Effector memory CD4-positive, alpha-beta T cell (primary cell): ENCODE measurements around the gene COQ10B.

Source experiments
- DNase-seq, 3 donors: peaks; one replicate each; pipeline ENCODE4 v3.0.0-alpha.2; 2020
- H3K27ac ChIP-seq: 2 replicates; pipeline ENCODE4 v1.7.0; 2013; ENCODE audit warnings: mild to moderate bottlenecking, low read length, moderate library complexity; ENCODE audit not compliant: insufficient read depth, poor library complexity, severe bottlenecking
- H3K27me3 ChIP-seq: replicated peaks from 2 replicates; pipeline ENCODE4 v1.7.0; 2013; ENCODE audit warnings: mild to moderate bottlenecking, low read length; ENCODE audit not compliant: insufficient read depth, control insufficient read depth, poor library complexity, severe bottlenecking
- H3K36me3 ChIP-seq: 2 replicates; pipeline ENCODE4 v1.7.0; 2013; ENCODE audit warnings: mild to moderate bottlenecking, low read length, moderate library complexity; ENCODE audit not compliant: control insufficient read depth, insufficient read depth
- H3K4me1 ChIP-seq: 2 replicates; pipeline ENCODE4 v1.7.0; 2013; ENCODE audit warnings: low read length, mild to moderate bottlenecking; ENCODE audit not compliant: control insufficient read depth, insufficient read depth, poor library complexity, severe bottlenecking
- H3K4me3 ChIP-seq: 2 replicates; pipeline ENCODE4 v1.7.0; 2013; ENCODE audit warnings: low read length, low read depth, mild to moderate bottlenecking; ENCODE audit not compliant: insufficient read depth, poor library complexity, severe bottlenecking
- H3K9me3 ChIP-seq: 2 replicates; pipeline ENCODE4 v1.7.0; 2013; ENCODE audit warnings: mild to moderate bottlenecking, low read length, moderate library complexity; ENCODE audit not compliant: control insufficient read depth

Gene COQ10B

DNA sequence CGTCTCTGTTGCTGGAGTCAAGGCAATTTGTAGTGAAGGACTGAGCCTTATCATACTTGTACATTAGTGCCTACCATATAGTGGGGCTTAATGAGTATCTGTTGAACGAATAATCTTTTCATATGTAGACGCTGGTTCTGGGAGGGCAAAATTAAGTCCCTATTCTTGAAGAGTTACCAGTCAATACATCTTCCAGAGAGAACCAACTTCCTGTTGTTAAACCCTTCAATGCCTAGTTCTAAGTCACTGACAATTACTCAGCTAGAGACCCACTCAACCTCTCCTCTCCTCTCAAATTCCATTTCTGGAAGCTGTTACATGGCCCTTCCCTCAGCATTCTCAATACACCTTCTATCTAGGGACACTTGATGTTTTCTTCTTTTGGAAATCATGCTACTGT is 61.4 kb downstream of the COQ10B start:
- Histone ChIP-seq H3K27ac (peak overlapping the region; percentile 86), H3K4me1 (peaks cover 12% of the 10 kb centered on the region), H3K9me3 (no peaks in the 10 kb centered on the region), H3K36me3 (no peaks in the 10 kb centered on the region), H3K4me3 (peak overlapping the region; percentile 68), H3K27me3 (no peaks in the 10 kb centered on the region)
- DNase-seq: no peak

DNA sequence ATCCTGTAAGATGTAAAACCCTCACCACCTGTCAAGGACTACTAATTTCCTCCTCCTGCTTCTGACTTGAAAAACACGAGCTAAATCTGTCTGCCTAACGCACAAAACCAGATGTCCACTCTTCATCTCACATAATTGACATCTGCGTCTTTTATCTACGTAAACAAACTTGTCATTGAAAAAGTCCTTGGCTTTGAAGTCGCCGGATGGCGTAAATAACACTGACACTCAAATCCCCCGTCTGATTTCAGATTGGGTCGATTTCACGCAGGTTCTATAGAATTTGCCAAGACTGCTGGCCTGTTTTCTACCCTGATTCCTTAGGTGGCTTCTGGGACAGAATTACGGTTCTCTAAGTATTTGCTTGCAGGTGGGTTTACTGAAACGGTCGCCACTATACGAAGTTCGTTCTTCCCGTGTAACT is 62.0 kb downstream of the COQ10B start:
- Histone ChIP-seq H3K36me3 (no peaks in the 10 kb centered on the region), H3K4me1 (peaks cover 12% of the 10 kb centered on the region), H3K27me3 (no peaks in the 10 kb centered on the region), H3K9me3 (no peaks in the 10 kb centered on the region), H3K27ac (peak overlapping the region; percentile 86), H3K4me3 (peak overlapping the region; percentile 68)
- DNase-seq: peak in 1 of 3 donors; percentile 39

GRCh38 chr2:197515739-197516392 is 62.5 kb downstream of the COQ10B start, which contains the start of gene MOB4:
Gene MOB4, plus strand, starts transcription at chr2:197516066. Its CDS starts 21 bp downstream, at chr2:197516087.
- peak; percentile 88 to 92 (median 92) for DNase-seq
- Histone ChIP-seq H3K4me1 (peaks cover 12% of the 10 kb centered on the region), H3K4me3 (peak within 1 kb of the TSS; percentile 68), H3K36me3 (peaks cover 2% of the 10 kb centered on the region), H3K27me3 (no peaks in the 10 kb centered on the region), H3K27ac (peak within 1 kb of the TSS; percentile 86), H3K9me3 (no peaks in the 10 kb centered on the region)

GRCh38 chr2:197516393-197516761 is 63.0 kb downstream of the COQ10B start:
- H3K27me3 ChIP-seq: no peaks in the 10 kb centered on the region
- peak in 1 of 3 donors; percentile 25 for DNase-seq
- peak overlapping the region; percentile 68 for H3K4me3 ChIP-seq
- H3K36me3 ChIP-seq: peaks cover 2% of the 10 kb centered on the region
- H3K27ac ChIP-seq: peak overlapping the region; percentile 86
- no peaks in the 10 kb centered on the region for H3K9me3 ChIP-seq
- H3K4me1 ChIP-seq: peaks cover 12% of the 10 kb centered on the region

DNA sequence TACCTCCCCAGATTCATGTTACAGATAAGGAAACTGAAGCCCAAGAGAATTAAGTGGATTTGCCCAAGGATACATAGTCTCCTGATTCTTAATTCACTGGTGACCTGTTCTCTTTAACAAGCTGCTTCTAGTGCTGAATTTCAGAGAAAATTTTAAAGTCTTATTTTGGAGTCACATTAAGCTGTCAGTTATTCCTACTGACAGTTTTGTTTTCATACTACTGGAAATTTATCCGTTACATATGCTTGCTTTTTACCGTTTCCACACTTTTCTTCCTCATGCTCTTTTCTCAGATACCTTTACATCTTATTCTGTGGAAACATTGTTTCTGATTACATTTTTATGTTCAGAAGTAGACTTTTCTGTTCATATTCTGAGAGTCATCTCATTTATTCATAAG is 63.8 kb downstream of the COQ10B start:
- DNase-seq: no peak
- Histone ChIP-seq H3K9me3 (no peaks in the 10 kb centered on the region), H3K4me3 (peak overlapping the region; percentile 68), H3K36me3 (peaks cover 2% of the 10 kb centered on the region), H3K27me3 (no peaks in the 10 kb centered on the region), H3K27ac (peak overlapping the region; percentile 86), H3K4me1 (peaks cover 12% of the 10 kb centered on the region)
